Limb (tissue), 2 donors: ENCODE results near the gene ZNF839.

ENCODE experiments used
- DNase-seq, 2 donors: peaks; one replicate each; pipeline ENCODE4 v3.0.0-alpha.2; 2016; ENCODE audit errors: extremely low spot score in 2 of 2

Gene ZNF839

DNA sequence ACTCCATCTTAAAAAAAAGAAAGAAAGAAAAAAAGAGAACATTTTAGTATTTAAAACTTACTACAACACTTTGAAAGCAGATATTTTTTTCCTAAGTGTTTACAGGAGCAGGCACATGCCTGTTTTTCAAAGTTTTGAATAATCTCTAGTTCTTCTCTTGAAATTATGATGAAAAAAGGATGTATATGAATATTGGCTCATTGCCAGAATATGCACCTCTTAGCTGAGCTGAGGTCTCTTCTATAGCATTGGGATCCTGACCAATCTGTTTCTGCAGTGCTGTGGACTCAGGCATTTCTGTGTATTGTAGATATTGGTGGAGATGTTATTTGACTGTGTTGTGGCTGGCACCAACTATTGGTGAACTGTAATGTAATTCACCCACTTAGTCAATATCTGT is 58.1 kb downstream of the ZNF839 start:
- DNase-seq = no peak

DNA sequence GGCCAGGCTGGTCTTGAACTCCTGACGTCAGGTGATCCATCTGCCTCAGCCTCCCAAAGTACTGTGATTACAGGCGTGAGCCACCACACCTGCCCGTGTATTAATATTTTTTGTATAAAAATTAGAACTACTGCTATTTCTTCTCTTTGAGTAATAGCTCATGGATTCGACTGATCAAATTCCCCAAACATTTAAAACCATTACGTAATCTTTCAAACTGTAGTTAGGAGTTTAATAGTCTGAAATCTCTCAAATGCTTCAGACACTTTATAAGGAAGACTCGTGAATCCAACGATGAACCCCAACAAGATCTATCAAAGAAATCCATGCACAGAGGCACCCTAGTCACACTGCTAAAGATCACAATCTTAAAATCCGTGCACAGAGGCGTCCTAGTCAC is 59.3 kb downstream of the ZNF839 start:
- no peak for DNase-seq

DNA sequence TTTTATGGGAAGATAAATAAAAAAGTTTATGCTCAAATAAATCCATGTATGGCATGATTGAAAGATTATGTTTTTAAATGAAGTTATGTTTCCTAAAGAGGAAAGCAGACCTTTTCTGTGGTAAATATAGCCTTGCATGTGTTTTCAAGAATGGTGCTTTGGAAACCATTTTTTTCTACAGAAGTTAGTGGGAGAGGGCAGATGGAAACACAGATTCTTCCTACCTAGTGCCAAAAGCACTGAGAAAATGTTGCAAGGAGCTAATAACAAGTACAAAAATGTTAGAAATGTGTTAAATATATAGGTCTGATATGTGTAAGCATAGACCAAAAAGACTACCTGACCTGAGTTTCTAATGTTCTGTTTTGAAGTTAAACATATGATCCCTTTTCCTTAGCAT is 67.5 kb downstream of the ZNF839 start:
- no peak for DNase-seq

DNA sequence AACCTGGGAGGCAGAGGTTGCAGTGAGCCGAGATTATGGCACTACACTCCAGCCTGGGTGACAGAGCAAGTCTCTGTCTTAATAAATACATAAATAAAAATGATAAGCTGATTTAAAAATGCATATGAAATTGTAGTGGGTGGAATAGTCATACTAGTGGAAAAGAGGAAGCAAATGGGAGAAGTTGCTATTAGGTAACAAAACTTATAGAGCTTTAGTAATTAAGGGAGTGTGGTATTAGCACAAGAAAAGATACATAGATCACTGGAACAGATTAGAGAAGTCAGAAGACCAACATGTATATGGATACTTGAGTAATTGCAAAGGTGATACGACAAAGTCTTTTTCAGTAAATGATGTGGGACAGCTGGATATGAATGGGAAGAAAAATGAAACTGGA is 69.7 kb downstream of the ZNF839 start:
- DNase-seq = no peak

DNA sequence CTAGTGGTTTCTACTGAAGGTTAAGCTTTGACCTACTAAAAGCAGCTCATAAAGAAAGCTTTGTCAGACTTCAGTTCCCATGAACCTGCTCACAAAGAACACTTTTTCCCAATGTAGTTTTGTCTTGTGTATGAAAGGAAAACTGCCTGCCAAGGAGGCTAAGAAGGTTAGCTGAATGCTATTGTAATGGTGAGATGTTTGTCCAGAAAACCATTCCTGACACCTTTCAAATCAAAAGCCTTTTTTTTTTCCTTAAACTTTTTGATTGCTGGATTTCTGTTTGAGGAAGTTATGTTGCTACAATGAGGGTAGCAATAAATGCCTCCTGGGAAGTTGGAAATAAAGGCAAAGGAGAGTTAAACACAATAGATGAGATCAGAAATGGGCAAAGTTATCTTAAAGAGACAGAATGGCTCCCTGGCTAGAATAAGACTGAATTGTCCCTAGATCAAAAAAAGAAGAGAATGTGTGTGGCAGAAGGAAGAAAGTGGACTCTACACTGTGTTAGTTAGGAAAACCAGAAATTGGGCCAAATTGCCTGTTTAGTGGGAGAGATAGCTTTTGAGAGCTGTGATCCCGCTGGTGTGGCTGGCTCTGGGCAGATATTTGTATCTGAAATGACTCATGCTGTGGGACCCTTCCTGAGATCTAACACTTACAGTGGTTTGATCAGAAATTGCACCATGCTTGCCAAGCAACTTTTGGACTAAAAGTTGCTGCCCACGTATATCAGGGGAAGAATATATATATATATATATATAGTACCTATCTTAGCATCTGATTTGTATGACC is 70.7 kb downstream of the ZNF839 start:
- DNase-seq = no peak
